ENCODE results near the gene CLIP2.

DNA sequence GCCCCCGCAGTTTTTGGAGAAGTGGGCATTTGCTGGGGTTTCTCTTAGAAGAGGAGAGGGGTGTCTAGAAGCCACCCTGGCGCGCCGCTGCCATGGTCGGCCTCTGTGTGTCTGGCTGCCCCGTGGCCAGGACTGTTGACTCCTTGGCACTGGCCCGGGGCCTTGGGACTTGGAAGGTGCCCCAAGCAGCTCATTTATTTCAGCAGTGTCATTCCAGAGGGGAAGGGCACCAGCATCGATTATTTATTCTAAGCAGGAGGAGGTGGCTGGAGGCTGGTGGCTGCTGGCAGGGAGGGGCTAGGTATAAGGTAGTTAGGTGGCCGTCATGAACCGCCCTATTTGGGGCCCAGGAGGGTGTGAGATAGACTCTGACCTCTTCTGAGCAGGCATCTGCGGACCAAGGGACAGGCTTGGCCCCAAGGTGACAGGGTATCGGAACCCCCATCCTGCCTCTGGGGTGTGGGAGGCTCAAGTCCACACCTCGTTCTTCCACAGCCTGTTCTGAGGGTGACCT lies 166.1 kb downstream of the CLIP2 start:
- TF ChIP-seq, protein P1, sequence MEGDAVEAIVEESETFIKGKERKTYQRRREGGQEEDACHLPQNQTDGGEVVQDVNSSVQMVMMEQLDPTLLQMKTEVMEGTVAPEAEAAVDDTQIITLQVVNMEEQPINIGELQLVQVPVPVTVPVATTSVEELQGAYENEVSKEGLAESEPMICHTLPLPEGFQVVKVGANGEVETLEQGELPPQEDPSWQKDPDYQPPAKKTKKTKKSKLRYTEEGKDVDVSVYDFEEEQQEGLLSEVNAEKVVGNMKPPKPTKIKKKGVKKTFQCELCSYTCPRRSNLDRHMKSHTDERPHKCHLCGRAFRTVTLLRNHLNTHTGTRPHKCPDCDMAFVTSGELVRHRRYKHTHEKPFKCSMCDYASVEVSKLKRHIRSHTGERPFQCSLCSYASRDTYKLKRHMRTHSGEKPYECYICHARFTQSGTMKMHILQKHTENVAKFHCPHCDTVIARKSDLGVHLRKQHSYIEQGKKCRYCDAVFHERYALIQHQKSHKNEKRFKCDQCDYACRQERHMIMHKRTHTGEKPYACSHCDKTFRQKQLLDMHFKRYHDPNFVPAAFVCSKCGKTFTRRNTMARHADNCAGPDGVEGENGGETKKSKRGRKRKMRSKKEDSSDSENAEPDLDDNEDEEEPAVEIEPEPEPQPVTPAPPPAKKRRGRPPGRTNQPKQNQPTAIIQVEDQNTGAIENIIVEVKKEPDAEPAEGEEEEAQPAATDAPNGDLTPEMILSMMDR (conservative IDR thresholded peaks at IDR 0.05; ENCODE audit: low read length), result no peak
- no peak for TF ChIP-seq EZH2phosphoT487 (IDR thresholded peaks at IDR 0.05; ENCODE audit: borderline replicate concordance)

All from Loucy (cell line).